HG03025 (cell line): ENCODE measurements around the gene SLC35G6.
"Not testable (repeated sequence)": the region's sequence is repeated elsewhere in the genome, so short reads cannot be mapped to it uniquely, and the experiment has no call there.

ENCODE experiments used
- ATAC-seq: cut with Tn5 transposase; IDR thresholded peaks from one replicate; pipeline ENCODE4 v1.9.1; 2021; ENCODE audit warnings: mild to moderate bottlenecking, moderate library complexity; ENCODE audit not compliant: unreplicated experiment, low FRiP score

The SLC35G6 gene

GRCh38 chr17:7481275-7481674 lies at the start of gene SLC35G6:
TSS of gene SLC35G6 (plus strand) at chr17:7481446. CDS start at chr17:7481517, 71 bp downstream.
- not testable (repeated sequence) for ATAC-seq

- no peak for ATAC-seq
Observed at GRCh38 chr17:7432296-7432695, 49.0 kb upstream of the SLC35G6 start.

GRCh38 chr17:7435676-7436555 lies 45.3 kb upstream of the SLC35G6 start:
- peak; percentile 30 for ATAC-seq

GRCh38 chr17:7436556-7437368 lies 44.5 kb upstream of the SLC35G6 start:
- no peak for ATAC-seq

- ATAC-seq, result no peak
Observed at GRCh38 chr17:7437369-7437863, 43.8 kb upstream of the SLC35G6 start.

GRCh38 chr17:7437950-7438614 lies 43.2 kb upstream of the SLC35G6 start:
- ATAC-seq, result no peak

GRCh38 chr17:7438656-7439460 lies 42.4 kb upstream of the SLC35G6 start:
- ATAC-seq, result no peak

GRCh38 chr17:7439462-7440112 lies 41.7 kb upstream of the SLC35G6 start, which contains the start of gene FGF11:
TSS of gene FGF11 (plus strand) at chr17:7439512. CDS start at chr17:7439621, 109 bp downstream.
- no peak for ATAC-seq

GRCh38 chr17:7440113-7440833 lies 41.0 kb upstream of the SLC35G6 start:
- ATAC-seq, result no peak

GRCh38 chr17:7440834-7441195 lies 40.4 kb upstream of the SLC35G6 start:
- no peak for ATAC-seq

- no peak for ATAC-seq
Observed at GRCh38 chr17:7441266-7441665, 40.0 kb upstream of the SLC35G6 start.

- ATAC-seq, result no peak
Observed at GRCh38 chr17:7442142-7442541, 39.1 kb upstream of the SLC35G6 start.

GRCh38 chr17:7443499-7444485 lies 37.5 kb upstream of the SLC35G6 start:
- no peak for ATAC-seq

- ATAC-seq, result no peak
Observed at GRCh38 chr17:7444682-7445618, 36.3 kb upstream of the SLC35G6 start, which contains the start of gene CHRNB1. TSS of gene CHRNB1 (plus strand) at chr17:7445061. CDS start at chr17:7445128, 67 bp downstream.

- ATAC-seq, result no peak
Observed at GRCh38 chr17:7445619-7445968, 35.7 kb upstream of the SLC35G6 start.

- no peak for ATAC-seq
Observed at GRCh38 chr17:7448461-7448860, 32.8 kb upstream of the SLC35G6 start.
